Hepatocyte (in vitro differentiated cells): Measurements from ENCODE around the gene LUC7L2.

Source experiments
- EZH2 ChIP-seq: fragments of 200-600 bp; sonication (generic); IDR thresholded peaks from 2 replicates; pipeline ENCODE4 v1.6.1; 2016; ENCODE audit warnings: antibody characterized with exemption, mild to moderate bottlenecking, borderline replicate concordance
- EZH2phosphoT487 ChIP-seq: fragments of 200-600 bp; sonication (generic); IDR thresholded peaks from one replicate; pipeline ENCODE4 v1.6.1; 2018; ENCODE audit warnings: antibody characterized with exemption, mild to moderate bottlenecking, low read depth, moderate library complexity; ENCODE audit not compliant: unreplicated experiment, severe bottlenecking
- TF ChIP-seq, protein P1 (sequence below): fragments of 200-600 bp; sonication (generic); IDR thresholded peaks from 2 replicates; pipeline ENCODE4 v1.5.1; 2016; ENCODE audit warnings: antibody characterized with exemption, mild to moderate bottlenecking; ENCODE audit not compliant: poor library complexity

DNA sequence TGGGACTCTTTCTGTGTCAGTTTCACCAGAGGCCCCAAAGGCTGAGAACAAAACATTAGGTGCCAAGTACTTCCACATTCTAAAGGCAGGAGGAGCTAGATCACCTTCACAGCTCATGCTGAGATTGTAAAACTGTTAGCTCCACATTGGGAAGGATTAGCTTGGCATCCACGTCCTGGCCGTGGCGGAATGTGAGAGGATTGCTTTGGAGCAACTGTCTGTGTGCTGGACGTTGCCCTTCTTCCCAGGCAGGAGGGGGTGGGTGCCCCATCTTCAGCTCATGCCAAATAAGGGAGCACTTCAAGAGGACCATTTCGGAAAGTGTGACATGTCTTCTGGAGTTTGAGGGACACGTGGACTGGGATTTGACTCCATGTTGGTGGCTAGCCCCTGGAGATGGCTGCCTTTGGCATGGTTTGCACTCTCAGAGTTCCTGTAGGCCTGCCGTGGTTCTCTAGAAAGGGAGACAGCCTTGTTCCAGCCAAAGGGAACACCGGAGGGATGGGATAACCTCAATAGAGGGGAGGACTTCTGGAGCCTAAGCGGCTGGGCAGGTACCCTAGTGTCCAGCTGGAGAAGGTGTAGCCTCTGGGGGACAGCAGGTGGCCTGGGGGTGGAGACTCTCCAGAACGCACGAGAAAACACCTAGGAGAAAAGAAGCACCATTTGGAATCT, 38.5 kb upstream of the LUC7L2 start:
- TF ChIP-seq, protein P1, sequence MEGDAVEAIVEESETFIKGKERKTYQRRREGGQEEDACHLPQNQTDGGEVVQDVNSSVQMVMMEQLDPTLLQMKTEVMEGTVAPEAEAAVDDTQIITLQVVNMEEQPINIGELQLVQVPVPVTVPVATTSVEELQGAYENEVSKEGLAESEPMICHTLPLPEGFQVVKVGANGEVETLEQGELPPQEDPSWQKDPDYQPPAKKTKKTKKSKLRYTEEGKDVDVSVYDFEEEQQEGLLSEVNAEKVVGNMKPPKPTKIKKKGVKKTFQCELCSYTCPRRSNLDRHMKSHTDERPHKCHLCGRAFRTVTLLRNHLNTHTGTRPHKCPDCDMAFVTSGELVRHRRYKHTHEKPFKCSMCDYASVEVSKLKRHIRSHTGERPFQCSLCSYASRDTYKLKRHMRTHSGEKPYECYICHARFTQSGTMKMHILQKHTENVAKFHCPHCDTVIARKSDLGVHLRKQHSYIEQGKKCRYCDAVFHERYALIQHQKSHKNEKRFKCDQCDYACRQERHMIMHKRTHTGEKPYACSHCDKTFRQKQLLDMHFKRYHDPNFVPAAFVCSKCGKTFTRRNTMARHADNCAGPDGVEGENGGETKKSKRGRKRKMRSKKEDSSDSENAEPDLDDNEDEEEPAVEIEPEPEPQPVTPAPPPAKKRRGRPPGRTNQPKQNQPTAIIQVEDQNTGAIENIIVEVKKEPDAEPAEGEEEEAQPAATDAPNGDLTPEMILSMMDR = peak; percentile 38
- TF ChIP-seq EZH2phosphoT487 (no peak), EZH2 (no peak)
